Subcutaneous adipose tissue (tissue), 4 donors: ENCODE results near the gene GRIN2A. TPM values are rescaled to one million over a fixed set of nuclear protein-coding genes. Genes with fewer than 3 reads are reported as not detected.

Experiments used
- total RNA-seq, 4 donors: library from RNA; depleted of rRNA; stranded (reverse); fragments of >200 nt; gene quantifications; one replicate each; pipeline ENCODE4 v1.1.0, GENCODE V29; 2016
- TF ChIP-seq, protein P1 (sequence below): fragments of 450-650 bp; IDR thresholded peaks from one replicate; pipeline ENCODE4 v1.5.1; 2016; ENCODE audit warnings: low read depth, mild to moderate bottlenecking, control low read depth, antibody characterized with exemption, moderate library complexity

Gene GRIN2A
- total RNA-seq, 4 donors from 2014 or later, result under 0.01 to 0.19 (median 0.17) TPM; not detected in 1

DNA sequence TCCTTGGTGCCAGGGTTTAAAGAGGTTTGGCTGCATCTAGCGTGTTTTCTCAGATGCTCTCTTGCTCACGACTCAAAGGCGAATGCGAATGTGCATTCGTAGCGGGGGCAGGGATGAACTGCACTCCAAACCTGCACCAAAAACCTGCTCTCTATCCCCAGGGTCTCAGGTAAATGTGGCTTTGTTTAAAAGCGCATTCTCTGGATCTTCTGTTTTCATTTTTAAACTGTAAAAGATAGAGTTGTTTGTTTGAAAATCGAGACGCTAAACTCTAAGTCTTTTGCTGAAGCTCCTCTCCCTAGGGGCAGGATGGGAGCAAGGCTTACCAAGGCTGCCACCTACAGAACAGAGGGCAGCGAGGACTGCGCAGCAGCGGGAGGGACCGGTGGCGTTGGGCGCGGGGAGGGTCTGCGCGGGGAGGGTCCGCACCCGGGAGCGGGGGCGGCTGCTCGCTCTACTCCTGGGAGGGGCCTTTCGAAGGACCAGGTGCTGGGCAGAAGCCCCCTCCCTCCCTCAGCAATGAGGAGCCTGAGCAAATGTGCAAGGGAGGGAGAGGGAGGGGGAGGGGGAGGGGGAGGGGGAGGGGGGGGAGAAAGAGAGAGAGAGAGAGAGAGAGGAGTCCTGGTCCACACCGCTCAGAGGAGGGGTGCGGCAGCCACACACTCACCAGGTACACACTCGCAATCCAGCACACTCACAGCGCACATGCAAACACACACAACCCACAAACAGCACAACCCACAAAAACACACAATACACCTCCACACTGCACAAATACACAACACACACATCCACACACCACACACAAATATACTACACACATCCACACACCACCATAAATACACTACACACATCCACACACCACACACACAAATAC, 142.8 kb downstream of the GRIN2A start:
- TF ChIP-seq, protein P1, sequence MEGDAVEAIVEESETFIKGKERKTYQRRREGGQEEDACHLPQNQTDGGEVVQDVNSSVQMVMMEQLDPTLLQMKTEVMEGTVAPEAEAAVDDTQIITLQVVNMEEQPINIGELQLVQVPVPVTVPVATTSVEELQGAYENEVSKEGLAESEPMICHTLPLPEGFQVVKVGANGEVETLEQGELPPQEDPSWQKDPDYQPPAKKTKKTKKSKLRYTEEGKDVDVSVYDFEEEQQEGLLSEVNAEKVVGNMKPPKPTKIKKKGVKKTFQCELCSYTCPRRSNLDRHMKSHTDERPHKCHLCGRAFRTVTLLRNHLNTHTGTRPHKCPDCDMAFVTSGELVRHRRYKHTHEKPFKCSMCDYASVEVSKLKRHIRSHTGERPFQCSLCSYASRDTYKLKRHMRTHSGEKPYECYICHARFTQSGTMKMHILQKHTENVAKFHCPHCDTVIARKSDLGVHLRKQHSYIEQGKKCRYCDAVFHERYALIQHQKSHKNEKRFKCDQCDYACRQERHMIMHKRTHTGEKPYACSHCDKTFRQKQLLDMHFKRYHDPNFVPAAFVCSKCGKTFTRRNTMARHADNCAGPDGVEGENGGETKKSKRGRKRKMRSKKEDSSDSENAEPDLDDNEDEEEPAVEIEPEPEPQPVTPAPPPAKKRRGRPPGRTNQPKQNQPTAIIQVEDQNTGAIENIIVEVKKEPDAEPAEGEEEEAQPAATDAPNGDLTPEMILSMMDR, result no peak

DNA sequence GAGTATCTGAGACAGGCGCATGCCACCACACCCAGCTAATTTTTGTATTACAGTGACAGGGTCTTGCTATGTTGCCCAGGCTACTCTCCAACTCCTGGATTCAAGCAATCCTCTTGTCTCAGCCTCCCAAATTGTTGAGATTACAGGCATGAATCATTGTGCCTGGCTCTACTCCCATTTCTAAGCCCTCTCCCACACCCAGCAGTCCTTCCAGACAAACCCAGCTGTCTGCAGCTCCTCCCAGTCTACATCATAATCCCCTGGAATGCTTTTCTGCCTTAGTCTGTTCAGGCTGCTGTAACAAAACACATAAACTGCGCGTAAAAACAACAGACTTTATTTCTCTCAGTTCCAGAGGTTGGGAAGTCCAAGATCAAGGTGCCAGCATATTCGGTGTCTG, 144.5 kb downstream of the GRIN2A start:
- TF ChIP-seq, protein P1, result no peak

DNA sequence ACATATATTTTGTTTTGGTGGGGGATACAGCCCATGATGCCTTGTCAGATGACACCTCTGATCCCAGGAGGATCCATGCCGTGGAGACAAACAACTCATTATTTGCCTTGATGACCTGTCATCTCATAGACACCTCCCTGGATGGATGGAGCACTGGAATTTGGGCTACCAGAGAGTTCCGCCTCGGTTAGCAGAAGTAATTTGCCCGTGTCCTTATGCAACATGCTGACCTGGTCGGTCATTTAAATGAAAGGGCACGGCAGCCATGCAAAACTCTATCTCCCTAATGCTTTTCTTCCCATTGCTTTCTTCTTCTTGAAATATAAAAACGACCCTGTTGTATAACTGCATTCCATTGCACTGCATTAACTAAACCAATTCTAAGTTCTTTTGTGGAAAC, 145.3 kb downstream of the GRIN2A start:
- TF ChIP-seq, protein P1, result no peak

DNA sequence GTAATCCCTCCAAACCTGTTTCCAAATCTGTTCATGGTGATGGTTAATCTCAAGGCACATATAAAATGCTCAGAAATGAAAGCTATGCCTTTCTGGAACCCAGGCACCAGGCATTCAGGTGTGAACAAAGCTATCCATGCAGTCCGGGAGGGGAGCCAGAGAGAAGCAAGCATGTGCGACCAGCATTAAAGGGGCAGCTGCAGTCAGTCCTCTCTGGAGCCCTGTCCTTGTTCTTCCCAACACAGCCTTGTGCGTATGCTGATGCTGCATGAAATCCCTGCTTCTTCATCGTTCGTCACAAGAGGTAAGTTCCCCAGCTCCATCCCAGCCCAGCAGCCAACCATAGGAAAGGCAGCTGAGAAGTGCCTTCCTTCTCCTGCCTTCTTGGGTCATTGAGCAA, 148.7 kb downstream of the GRIN2A start:
- TF ChIP-seq, protein P1, result no peak

DNA sequence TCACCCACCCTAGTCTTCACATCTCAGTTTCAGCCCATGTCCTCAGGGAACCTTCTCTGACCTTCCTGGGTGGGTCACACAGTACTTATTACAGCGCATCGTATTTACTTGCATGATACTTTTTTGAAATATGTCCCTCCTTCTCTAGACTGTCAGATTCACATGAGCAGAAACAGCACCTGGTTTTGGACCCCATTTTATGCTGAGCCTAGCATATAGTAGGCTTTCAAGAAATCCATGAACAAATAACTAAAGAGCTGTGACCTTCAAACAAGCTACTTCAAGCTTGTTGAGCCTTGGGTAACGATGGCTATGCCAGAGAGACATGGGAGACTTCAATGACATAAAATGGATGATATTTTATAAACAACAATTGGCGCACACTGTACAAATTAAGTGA, 150.3 kb downstream of the GRIN2A start:
- TF ChIP-seq, protein P1, result no peak

DNA sequence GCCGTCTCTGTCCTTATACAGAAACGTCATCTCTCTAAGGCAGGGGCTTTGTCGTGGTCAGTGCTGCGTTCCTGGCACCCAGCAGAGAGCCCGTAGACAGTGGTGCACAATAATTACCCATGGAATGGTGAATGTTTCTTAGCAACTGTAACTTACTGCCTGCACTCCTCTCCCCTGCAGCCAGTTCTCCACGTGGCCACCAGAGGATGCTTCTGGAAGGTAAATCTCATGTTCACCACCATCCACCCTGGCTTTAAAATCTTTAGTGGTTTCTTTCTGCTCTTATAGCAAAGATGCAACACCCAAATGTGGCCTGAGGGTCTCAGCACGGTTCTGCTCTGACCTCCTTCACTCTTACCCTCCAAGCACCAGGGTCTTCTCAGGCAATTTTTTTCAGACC, 150.8 kb downstream of the GRIN2A start:
- TF ChIP-seq, protein P1, result no peak

DNA sequence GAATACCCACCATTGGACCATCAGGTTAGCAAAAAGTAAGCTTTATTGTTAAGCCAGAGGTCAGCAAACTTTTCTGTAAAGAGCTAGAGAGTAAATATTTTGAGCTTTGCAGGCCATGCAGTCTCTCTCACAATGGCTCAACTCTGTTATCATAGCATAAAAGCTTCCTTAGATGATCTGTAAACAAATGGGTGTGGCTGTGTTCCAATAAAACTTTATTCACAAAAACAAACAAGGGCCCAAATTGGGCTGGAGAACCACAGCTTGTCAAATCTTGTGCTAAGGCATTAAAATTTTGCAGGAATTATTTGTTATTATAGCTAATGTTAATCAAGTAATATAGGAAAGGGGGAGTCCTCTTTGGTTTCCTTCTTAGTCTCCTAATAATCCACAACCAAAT, 153.6 kb downstream of the GRIN2A start:
- TF ChIP-seq, protein P1, result no peak
